AG04450 (cell line): ENCODE measurements around the gene LCN10. TPM values are rescaled to one million over a fixed set of nuclear protein-coding genes. Genes with fewer than 3 reads are reported as not detected.
A peak's percentile ranks its signal among the peaks of the same experiment; 100 is the strongest.

Experiments used
- CTCF ChIA-PET: fragments of 300-600, 350-600 bp; formaldehyde crosslinking; extraction: SDS; loops from one replicate; lab custom pipeline; 2022; ENCODE audit warnings: antibody characterized with exemption, inconsistent platforms; lab: Charles Lee
- POLR2A ChIA-PET: fragments of 350-600 bp; formaldehyde crosslinking; extraction: SDS; loops from one replicate; lab custom pipeline; 2021; ENCODE audit warnings: antibody characterized with exemption, inconsistent platforms; lab: Yijun Ruan, JAX
- DNase-seq: peaks from one replicate; pipeline ENCODE4 v3.0.0-alpha.2; 2011; ENCODE audit warnings: low read depth, low spot score
- H3K27ac ChIP-seq: one replicate; pipeline ENCODE4 v1.5.1; 2012; ENCODE audit warnings: low read depth, low read length, control low read depth
- H3K27me3 ChIP-seq: one replicate; pipeline ENCODE4 v1.6.0; 2012; ENCODE audit warnings: low read length; ENCODE audit not compliant: control insufficient read depth, insufficient read depth
- H3K4me3 ChIP-seq: 2 replicates; pipeline ENCODE4 v1.5.1; 2011; ENCODE audit warnings: mild to moderate bottlenecking, low read depth, low read length, control low read depth
- H3K9me3 ChIP-seq: 2 replicates; pipeline ENCODE4 v1.5.1; 2012; ENCODE audit warnings: low read length; ENCODE audit not compliant: control insufficient read depth, insufficient read depth
- CTCF ChIP-seq: IDR thresholded peaks from 2 replicates; pipeline ENCODE4 v1.5.1; 2011; ENCODE audit warnings: low read depth, low read length, control low read depth, inconsistent platforms
- polyA plus RNA-seq: library from polyadenylated mRNA; depleted of rRNA; stranded (reverse); fragments of >200 nt; gene quantifications from 2 replicates; pipeline ENCODE4 v1.2.3, GENCODE V29; 2011

The LCN10 gene
- polyA plus RNA-seq, 1 experiment: not detected

GRCh38 chr9:136729144-136729543 lies 13.6 kb downstream of the LCN10 start:
- no peak for DNase-seq
- H3K9me3 ChIP-seq: no peaks in the 10 kb centered on the region; the same call in 1 of the 2 replicates
- TF ChIP-seq CTCF: no peak
- no peaks in the 10 kb centered on the region for H3K27me3 ChIP-seq
- POLR2A ChIA-PET: interaction anchor here (0.6 to 2.4 kb wide), 8 partner anchors 9 to 400 kb away, joined by 3 to 14 read pairs (median 5); no protein-coding TSS in a partner anchor
- H3K27ac ChIP-seq: no peak overlapping the region
- H3K4me3 ChIP-seq: peak overlapping the region; percentile 76
- CTCF ChIA-PET: interaction anchor here (1.1 to 2.3 kb wide), 6 partner anchors 9 to 244 kb away, joined by 3 to 7 read pairs (median 6); no protein-coding TSS in a partner anchor

- ChIA-PET POLR2A (interaction anchor here (0.6 to 2.4 kb wide), 23 partner anchors 8 to 619 kb away, joined by 3 to 17 read pairs (median 4); partner anchors contain the start of genes AGPAT2 and MAN1B1), CTCF (interaction anchor here (0.6 to 2.3 kb wide), 8 partner anchors 9 to 306 kb away, joined by 3 to 7 read pairs (median 4); no protein-coding TSS in a partner anchor)
- H3K9me3 ChIP-seq: no peaks in the 10 kb centered on the region; the same call in 1 of the 2 replicates
- peak overlapping the region; percentile 76 for H3K4me3 ChIP-seq
- H3K27me3 ChIP-seq: no peaks in the 10 kb centered on the region
- DNase-seq: no peak
- TF ChIP-seq CTCF: no peak
- no peak overlapping the region for H3K27ac ChIP-seq
Measured at GRCh38 chr9:136728548-136729123, 14.1 kb downstream of the LCN10 start.

GRCh38 chr9:136728080-136728547 lies 14.6 kb downstream of the LCN10 start:
- peak; percentile 79 for TF ChIP-seq CTCF
- DNase-seq: peak; percentile 78
- ChIA-PET POLR2A (interaction anchor here (0.6 to 2.4 kb wide), 24 partner anchors 8 to 619 kb away, joined by 3 to 17 read pairs (median 4); partner anchors contain the start of genes AGPAT2 and MAN1B1), CTCF (interaction anchor here (0.6 to 2.3 kb wide), 6 partner anchors 8 to 307 kb away, joined by 3 to 7 read pairs (median 4); no protein-coding TSS in a partner anchor)
- Histone ChIP-seq H3K27me3 (no peaks in the 10 kb centered on the region), H3K9me3 (no peaks in the 10 kb centered on the region; the same call in 1 of the 2 replicates), H3K27ac (no peak overlapping the region), H3K4me3 (peak overlapping the region; percentile 76)

GRCh38 chr9:136726631-136727191 lies 16.0 kb downstream of the LCN10 start:
- DNase-seq: no peak
- POLR2A ChIA-PET: interaction anchor here (0.6 to 1.8 kb wide), 16 partner anchors 13 to 400 kb away, joined by 3 to 17 read pairs (median 3); partner anchors contain the start of genes AGPAT2 and MAN1B1
- CTCF ChIA-PET: interaction anchor here (0.6 to 0.7 kb wide), 2 partner anchors 45 to 470 kb away, joined by 6 to 8 read pairs; no protein-coding TSS in a partner anchor

More at GRCh38 chr9:136726631-136727191, 16.0 kb downstream of the LCN10 start:
- no peaks in the 10 kb centered on the region for H3K27me3 ChIP-seq
- peak overlapping the region; percentile 39 for H3K27ac ChIP-seq
- peak; percentile 40 for TF ChIP-seq CTCF
- no peaks in the 10 kb centered on the region; the same call in 1 of the 2 replicates for H3K9me3 ChIP-seq
- H3K4me3 ChIP-seq: peak overlapping the region; percentile 75
